HG03103 (cell line): ENCODE data around the gene SPNS1.
"Not testable (repeated sequence)": the region's sequence is repeated elsewhere in the genome, so short reads cannot be mapped to it uniquely, and the experiment has no call there.

ENCODE experiments used
- ATAC-seq: cut with Tn5 transposase; IDR thresholded peaks from one replicate; pipeline ENCODE4 v1.9.1; 2021; ENCODE audit warnings: low read depth; ENCODE audit not compliant: unreplicated experiment

Gene SPNS1

GRCh38 chr16:28987170-28987853 is 12.7 kb downstream of the SPNS1 start:
- ATAC-seq: no peak

GRCh38 chr16:28989363-28989762 is 14.8 kb downstream of the SPNS1 start:
- no peak for ATAC-seq

GRCh38 chr16:28990375-28991040 is 15.9 kb downstream of the SPNS1 start:
- no peak for ATAC-seq

GRCh38 chr16:28991687-28992086 is 17.1 kb downstream of the SPNS1 start:
- ATAC-seq: no peak

GRCh38 chr16:28992496-28992895 is 17.9 kb downstream of the SPNS1 start:
- ATAC-seq: no peak

GRCh38 chr16:28998837-28999236 is 24.3 kb downstream of the SPNS1 start:
- no peak for ATAC-seq

- ATAC-seq: no peak
Observed at GRCh38 chr16:28999577-28999976, 25.0 kb downstream of the SPNS1 start.

GRCh38 chr16:29000019-29000418 is 25.4 kb downstream of the SPNS1 start:
- no peak for ATAC-seq

GRCh38 chr16:29004496-29005139 is 30.0 kb downstream of the SPNS1 start:
- ATAC-seq: not testable (repeated sequence)

GRCh38 chr16:29007730-29008593 is 33.4 kb downstream of the SPNS1 start:
- ATAC-seq: no peak

- no peak for ATAC-seq
Observed at GRCh38 chr16:29009050-29009837, 34.7 kb downstream of the SPNS1 start.

GRCh38 chr16:29009838-29010166 is 35.2 kb downstream of the SPNS1 start:
- no peak for ATAC-seq

- no peak for ATAC-seq
Observed at GRCh38 chr16:29011112-29011511, 36.5 kb downstream of the SPNS1 start.

GRCh38 chr16:29011851-29012250 is 37.3 kb downstream of the SPNS1 start:
- no peak for ATAC-seq

- no peak for ATAC-seq
Observed at GRCh38 chr16:29012913-29013553, 38.5 kb downstream of the SPNS1 start.

GRCh38 chr16:29014561-29015069 is 40.0 kb downstream of the SPNS1 start:
- ATAC-seq: no peak

- no peak for ATAC-seq
Observed at GRCh38 chr16:29022196-29022595, 47.6 kb downstream of the SPNS1 start.

GRCh38 chr16:29023279-29024277 is 49.0 kb downstream of the SPNS1 start:
- ATAC-seq: no peak
